ENCODE results near the gene SLC10A3.

The SLC10A3 gene

GRCh38 chrX:154466036-154466435, 24.4 kb downstream of the SLC10A3 start:
- TF ChIP-seq POLR2AphosphoS5 (IDR thresholded peaks at IDR 0.05; ENCODE audit: borderline replicate concordance, low read depth, low read length) (no peak), FOXP2 (optimal IDR thresholded peaks at IDR 0.05; ENCODE audit: control extremely low read depth, extremely low read length, insufficient read depth) (no peak), EZH2 (IDR thresholded peaks at IDR 0.05) (no peak)
- no peak overlapping the region for H3K27ac ChIP-seq
- no peak overlapping the region for H3K9ac ChIP-seq (ENCODE audit: insufficient read length)
- H3K9me3 ChIP-seq (ENCODE audit: low read depth, low read length), result no peaks in the 10 kb centered on the region
- no peak for DNase-seq (ENCODE audit: low read depth, low spot score)
- H3K4me3 ChIP-seq, result no peak overlapping the region
- H3K36me3 ChIP-seq (ENCODE audit: insufficient read depth, low read length), result no peaks in the 10 kb centered on the region; the same call in 1 of the 2 replicates

GRCh38 chrX:154465601-154466000, 24.8 kb downstream of the SLC10A3 start:
- Histone ChIP-seq H3K4me3 (no peak overlapping the region), H3K27ac (no peak overlapping the region), H3K9me3 (ENCODE audit: low read depth, low read length) (no peaks in the 10 kb centered on the region), H3K36me3 (ENCODE audit: insufficient read depth, low read length) (no peaks in the 10 kb centered on the region; the same call in 1 of the 2 replicates), H3K9ac (ENCODE audit: insufficient read length) (no peak overlapping the region)
- TF ChIP-seq FOXP2 (optimal IDR thresholded peaks at IDR 0.05; ENCODE audit: control extremely low read depth, extremely low read length, insufficient read depth) (no peak), POLR2AphosphoS5 (IDR thresholded peaks at IDR 0.05; ENCODE audit: borderline replicate concordance, low read depth, low read length) (no peak), EZH2 (IDR thresholded peaks at IDR 0.05) (no peak)
- DNase-seq (ENCODE audit: low read depth, low spot score), result no peak

- Histone ChIP-seq H3K27ac (no peak overlapping the region), H3K4me3 (no peak overlapping the region), H3K9me3 (ENCODE audit: low read depth, low read length) (no peaks in the 10 kb centered on the region), H3K9ac (ENCODE audit: insufficient read length) (no peak overlapping the region), H3K36me3 (ENCODE audit: insufficient read depth, low read length) (no peaks in the 10 kb centered on the region; the same call in 1 of the 2 replicates)
- TF ChIP-seq FOXP2 (optimal IDR thresholded peaks at IDR 0.05; ENCODE audit: control extremely low read depth, extremely low read length, insufficient read depth), result no peak
- no peak for TF ChIP-seq EZH2 (IDR thresholded peaks at IDR 0.05)
- DNase-seq (ENCODE audit: low read depth, low spot score), result no peak
Observed at GRCh38 chrX:154464806-154465365, 25.5 kb downstream of the SLC10A3 start.

GRCh38 chrX:154463611-154464220, 26.7 kb downstream of the SLC10A3 start:
- Histone ChIP-seq H3K36me3 (ENCODE audit: insufficient read depth, low read length) (no peaks in the 10 kb centered on the region; the same call in 1 of the 2 replicates), H3K4me3 (no peak overlapping the region), H3K27ac (no peak overlapping the region), H3K9ac (ENCODE audit: insufficient read length) (no peak overlapping the region), H3K9me3 (ENCODE audit: low read depth, low read length) (no peaks in the 10 kb centered on the region)
- no peak for DNase-seq (ENCODE audit: low read depth, low spot score)
- TF ChIP-seq EZH2 (IDR thresholded peaks at IDR 0.05), result no peak
- TF ChIP-seq POLR2AphosphoS5 (IDR thresholded peaks at IDR 0.05; ENCODE audit: borderline replicate concordance, low read depth, low read length), result no peak
- TF ChIP-seq FOXP2 (optimal IDR thresholded peaks at IDR 0.05; ENCODE audit: control extremely low read depth, extremely low read length, insufficient read depth), result no peak

- no peak for DNase-seq (ENCODE audit: low read depth, low spot score)
- Histone ChIP-seq H3K36me3 (ENCODE audit: insufficient read depth, low read length) (no peaks in the 10 kb centered on the region; the same call in 1 of the 2 replicates), H3K9ac (ENCODE audit: insufficient read length) (no peak overlapping the region), H3K9me3 (ENCODE audit: low read depth, low read length) (no peaks in the 10 kb centered on the region), H3K4me3 (no peak overlapping the region), H3K27ac (no peak overlapping the region)
- TF ChIP-seq POLR2AphosphoS5 (IDR thresholded peaks at IDR 0.05; ENCODE audit: borderline replicate concordance, low read depth, low read length) (no peak), EZH2 (IDR thresholded peaks at IDR 0.05) (no peak), FOXP2 (optimal IDR thresholded peaks at IDR 0.05; ENCODE audit: control extremely low read depth, extremely low read length, insufficient read depth) (no peak)
Observed at GRCh38 chrX:154462396-154462795, 28.0 kb downstream of the SLC10A3 start.

- Histone ChIP-seq H3K9ac (ENCODE audit: insufficient read length) (no peak overlapping the region), H3K4me3 (no peak overlapping the region), H3K9me3 (ENCODE audit: low read depth, low read length) (no peaks in the 10 kb centered on the region), H3K36me3 (ENCODE audit: insufficient read depth, low read length) (no peaks in the 10 kb centered on the region; the same call in 1 of the 2 replicates), H3K27ac (no peak overlapping the region)
- TF ChIP-seq FOXP2 (optimal IDR thresholded peaks at IDR 0.05; ENCODE audit: control extremely low read depth, extremely low read length, insufficient read depth), result no peak
- TF ChIP-seq POLR2AphosphoS5 (IDR thresholded peaks at IDR 0.05; ENCODE audit: borderline replicate concordance, low read depth, low read length), result no peak
- no peak for TF ChIP-seq EZH2 (IDR thresholded peaks at IDR 0.05)
- no peak for DNase-seq (ENCODE audit: low read depth, low spot score)
Observed at GRCh38 chrX:154460326-154460725, 30.1 kb downstream of the SLC10A3 start.

GRCh38 chrX:154459832-154460231, 30.6 kb downstream of the SLC10A3 start:
- TF ChIP-seq POLR2AphosphoS5 (IDR thresholded peaks at IDR 0.05; ENCODE audit: borderline replicate concordance, low read depth, low read length), result no peak
- no peak for TF ChIP-seq FOXP2 (optimal IDR thresholded peaks at IDR 0.05; ENCODE audit: control extremely low read depth, extremely low read length, insufficient read depth)
- TF ChIP-seq EZH2 (IDR thresholded peaks at IDR 0.05), result no peak
- no peak for DNase-seq (ENCODE audit: low read depth, low spot score)
- Histone ChIP-seq H3K9ac (ENCODE audit: insufficient read length) (no peak overlapping the region), H3K4me3 (no peak overlapping the region), H3K36me3 (ENCODE audit: insufficient read depth, low read length) (no peaks in the 10 kb centered on the region; the same call in 1 of the 2 replicates), H3K27ac (no peak overlapping the region), H3K9me3 (ENCODE audit: low read depth, low read length) (no peaks in the 10 kb centered on the region)

- no peaks in the 10 kb centered on the region; the same call in 1 of the 2 replicates for H3K36me3 ChIP-seq (ENCODE audit: insufficient read depth, low read length)
- TF ChIP-seq POLR2AphosphoS5 (IDR thresholded peaks at IDR 0.05; ENCODE audit: borderline replicate concordance, low read depth, low read length) (no peak), EZH2 (IDR thresholded peaks at IDR 0.05) (no peak), FOXP2 (optimal IDR thresholded peaks at IDR 0.05; ENCODE audit: control extremely low read depth, extremely low read length, insufficient read depth) (no peak)
- peak overlapping the region; percentile 77 for H3K4me3 ChIP-seq
- peak overlapping the region; percentile 60 for H3K9ac ChIP-seq (ENCODE audit: insufficient read length)
- H3K9me3 ChIP-seq (ENCODE audit: low read depth, low read length), result no peaks in the 10 kb centered on the region
- H3K27ac ChIP-seq, result no peak overlapping the region
- DNase-seq (ENCODE audit: low read depth, low spot score), result no peak
Observed at GRCh38 chrX:154458954-154459778, 31.3 kb downstream of the SLC10A3 start.

All from SK-N-MC (cell line).